ENCODE results near the gene TIMM23.
"Not testable (repeated sequence)": the region's sequence is repeated elsewhere in the genome, so short reads cannot be mapped to it uniquely, and the experiment has no call there.

Gene TIMM23

DNA sequence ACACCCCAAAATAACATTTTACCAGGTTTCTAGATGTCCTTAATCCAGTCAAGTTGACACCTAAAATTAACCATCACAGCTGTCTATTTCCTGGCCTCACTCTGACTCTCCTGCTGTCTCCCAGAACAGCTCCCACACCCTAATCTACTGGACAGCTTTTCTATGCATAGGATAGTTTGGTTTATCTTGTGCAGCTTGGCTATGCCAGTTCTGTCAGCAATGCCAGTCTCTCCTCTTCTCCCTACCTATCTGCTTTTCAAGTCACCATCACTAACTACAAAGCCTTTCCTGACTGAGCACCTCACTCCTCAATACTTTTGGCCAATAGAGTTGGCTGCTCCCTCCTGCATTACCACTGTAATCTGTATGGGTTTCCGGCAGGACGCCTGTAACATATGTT is 53.1 kb downstream of the TIMM23 start:
- no peak for DNase-seq

- no peak for DNase-seq
These were observed 53.8 kb downstream of the TIMM23 start for GRCh38 chr10:46026106-46026505.

DNA sequence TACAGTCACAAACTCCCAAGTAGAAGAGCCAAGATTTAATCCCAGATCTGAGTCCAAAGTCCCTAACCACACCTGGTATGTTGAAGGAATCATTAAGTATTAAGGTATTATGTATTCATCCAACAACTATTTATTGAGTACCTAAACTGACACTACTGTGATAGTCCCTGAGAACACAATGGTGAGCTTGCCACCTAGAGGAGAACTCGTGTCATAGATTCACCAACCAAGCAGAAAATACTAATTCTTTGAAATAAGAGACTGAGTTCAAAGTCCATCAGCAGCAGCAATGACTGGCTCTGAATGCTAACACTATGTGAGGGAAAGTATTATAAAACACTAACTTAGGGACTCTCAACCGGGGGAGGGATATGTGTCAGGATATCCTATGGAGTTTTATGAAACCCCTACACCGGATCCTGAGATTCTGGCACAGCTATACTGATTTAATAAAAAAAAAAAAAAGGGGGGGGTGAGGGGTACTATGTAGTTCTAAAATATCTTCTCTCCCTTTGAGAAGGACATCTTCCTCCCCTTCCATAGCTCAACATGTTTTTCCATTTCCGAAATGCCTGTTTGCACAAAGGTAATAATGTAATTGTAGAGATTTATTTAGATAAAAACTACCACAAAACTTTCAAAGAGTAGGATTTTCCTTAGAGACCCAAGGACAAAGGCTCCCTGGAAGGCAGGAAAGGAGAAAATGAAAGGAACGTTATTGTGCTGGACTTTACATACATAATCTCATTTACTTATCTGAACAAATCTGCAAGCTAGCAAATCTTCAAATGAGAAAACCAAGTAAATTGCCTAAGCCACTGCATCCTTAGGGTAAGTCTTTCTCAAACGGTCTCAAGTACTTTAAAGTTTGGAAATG is 56.5 kb downstream of the TIMM23 start:
- DNase-seq = no peak

DNA sequence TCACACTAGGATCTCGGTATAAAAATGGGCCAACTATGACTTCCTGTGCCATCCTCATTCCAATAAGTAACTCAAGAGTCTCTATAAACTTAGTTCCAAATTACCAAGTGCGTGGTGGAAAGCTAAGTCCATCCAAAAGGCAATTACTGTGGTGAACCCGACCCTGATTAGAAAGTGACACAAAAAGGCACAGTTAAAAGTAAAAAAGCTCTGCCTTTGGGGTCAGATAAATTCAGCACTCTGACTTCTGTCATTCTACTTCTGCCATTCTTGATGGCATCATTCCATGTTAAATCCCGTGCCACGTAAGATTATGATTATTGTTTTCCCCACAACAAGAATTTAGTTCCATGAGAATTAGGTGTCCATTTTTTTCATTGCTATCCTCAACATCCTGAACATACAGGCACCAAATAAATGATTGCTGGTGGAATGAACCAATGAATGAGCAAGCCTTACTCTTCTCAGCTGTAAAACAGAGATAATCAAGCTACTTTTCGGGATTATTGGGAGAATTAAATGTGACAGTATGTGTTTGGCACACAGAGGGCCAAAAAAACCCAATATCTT is 57.3 kb downstream of the TIMM23 start:
- DNase-seq = no peak

- peak; percentile 96 for DNase-seq
These were observed 58.0 kb downstream of the TIMM23 start, which contains the start of gene NCOA4 for GRCh38 chr10:46030091-46030937. TSS of gene NCOA4 (minus strand) at chr10:46030623. CDS start at chr10:46016680, 13,943 bp downstream.

DNA sequence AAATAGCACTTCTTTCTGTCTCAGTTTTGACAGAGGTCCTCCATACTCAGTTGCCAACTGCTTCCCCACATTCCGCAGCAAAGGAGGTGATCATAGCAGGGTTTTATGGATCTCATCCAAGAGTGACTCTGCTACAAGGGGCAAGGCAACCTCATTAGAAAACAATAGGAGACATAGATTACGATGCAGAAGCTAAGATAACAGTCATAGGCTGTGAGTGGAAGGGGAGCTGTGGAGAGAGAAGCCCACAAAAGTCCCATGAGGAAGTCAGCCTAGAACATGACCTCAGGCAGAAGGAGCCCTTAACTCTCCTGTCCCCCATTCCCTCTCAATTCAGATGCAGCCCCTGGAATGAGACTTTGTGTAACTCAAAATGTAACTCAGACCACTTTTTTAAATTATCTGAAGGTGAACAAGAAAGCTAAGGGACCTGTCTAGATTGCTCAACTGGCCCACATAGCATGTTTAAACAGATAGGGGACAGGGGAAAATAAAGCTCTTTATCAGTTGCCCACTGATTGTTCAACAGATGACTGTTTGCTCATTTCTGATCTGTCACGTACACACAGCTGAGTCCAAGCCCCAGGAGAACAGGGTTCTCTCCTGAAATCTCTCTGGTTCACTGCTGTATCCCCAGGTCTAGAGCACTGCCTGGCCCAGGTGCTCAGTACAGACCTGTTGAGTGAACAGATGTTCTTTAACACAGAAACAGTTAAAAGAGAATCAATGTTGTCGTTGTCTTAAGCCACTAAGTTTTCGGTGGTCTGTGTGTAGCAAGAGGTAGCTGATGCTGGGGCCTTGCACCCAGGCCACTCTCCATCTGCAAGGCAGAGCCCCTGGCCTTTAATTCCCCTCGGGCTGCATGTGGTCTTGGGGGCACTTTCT is 59.6 kb downstream of the TIMM23 start:
- DNase-seq = no peak

DNA sequence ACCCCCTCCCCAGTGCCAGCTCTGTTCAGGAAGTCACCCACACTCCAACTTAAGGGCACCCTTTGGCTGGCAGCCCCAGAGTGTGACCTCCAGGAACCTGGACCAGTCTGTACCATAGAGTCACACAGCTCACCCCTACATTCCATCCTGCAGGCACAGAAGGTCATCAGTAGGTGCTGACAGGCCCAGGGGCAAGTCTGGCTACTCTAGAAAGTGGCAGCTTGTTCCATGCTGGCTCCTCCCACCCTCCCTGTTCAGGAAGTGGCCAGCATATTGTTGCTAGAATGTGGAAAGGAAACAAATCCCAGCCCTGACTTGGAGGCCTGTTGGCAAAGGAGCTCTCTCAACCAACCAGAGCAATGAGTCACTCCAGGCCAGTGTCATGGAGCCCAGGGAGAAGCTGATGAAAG is 61.3 kb downstream of the TIMM23 start:
- no peak for DNase-seq

GRCh38 chr10:46035923-46036849 is 63.9 kb downstream of the TIMM23 start:
- DNase-seq = no peak

DNA sequence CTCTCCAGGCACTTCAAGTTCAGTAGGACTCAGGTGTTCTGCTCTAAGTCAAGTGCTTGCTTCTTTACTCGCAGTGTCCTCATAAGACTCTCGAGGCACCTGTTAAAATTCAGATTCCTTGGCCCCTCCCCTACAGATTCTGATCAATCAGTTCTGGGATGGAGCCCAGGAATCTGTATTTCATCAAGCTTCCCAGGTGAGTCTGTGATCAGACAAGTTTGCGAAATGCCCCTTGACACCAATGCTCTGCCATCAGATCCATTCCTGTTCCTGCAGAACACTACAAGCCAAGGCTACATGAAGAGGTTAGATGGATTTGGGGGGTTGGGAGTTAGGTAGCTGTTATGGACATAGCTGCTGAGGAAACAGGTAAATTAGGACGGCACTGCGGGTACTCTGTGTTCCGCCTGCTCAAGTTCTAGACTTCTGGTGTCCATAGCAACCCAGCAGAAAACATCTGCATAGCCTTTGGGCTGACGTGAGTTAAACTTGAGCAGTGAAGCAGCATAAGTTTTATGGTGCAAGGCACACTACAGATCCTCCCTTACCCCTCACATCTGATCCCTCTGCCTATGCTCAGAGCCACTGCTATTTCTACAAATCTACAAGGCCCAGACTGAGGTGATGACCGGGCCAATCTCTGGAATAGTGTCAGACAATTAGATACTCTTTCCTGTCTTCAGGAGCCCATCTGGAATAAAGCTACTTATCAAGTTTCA is 65.0 kb downstream of the TIMM23 start:
- no peak for DNase-seq

GRCh38 chr10:46040004-46040403 is 67.7 kb downstream of the TIMM23 start:
- DNase-seq = no peak

GRCh38 chr10:46042527-46042926 is 70.2 kb downstream of the TIMM23 start:
- no peak for DNase-seq

- no peak for DNase-seq
These were observed 74.0 kb downstream of the TIMM23 start, which contains the start of gene MSMB for GRCh38 chr10:46046261-46046660. TSS of gene MSMB (minus strand) at chr10:46046269. CDS start at chr10:46046237, 32 bp downstream.

DNA sequence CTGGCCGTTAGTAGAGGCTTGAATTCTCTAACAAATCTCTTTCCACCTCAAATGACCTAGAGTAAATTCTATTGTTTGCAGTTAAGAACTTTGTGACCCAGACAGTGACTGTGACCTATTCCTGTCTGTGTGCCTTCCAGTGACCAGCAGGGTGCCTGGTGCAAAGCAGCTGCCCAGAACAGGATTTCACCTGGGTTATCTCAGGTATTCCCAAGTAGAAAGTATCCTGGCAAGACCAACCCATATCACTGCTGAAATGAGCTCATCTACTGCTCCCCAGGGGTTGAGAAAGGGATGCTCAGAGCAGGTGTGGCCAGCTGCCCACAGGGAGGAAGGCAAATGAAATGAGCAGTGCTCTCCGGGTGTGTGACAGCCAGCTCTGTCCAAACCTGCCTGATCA is 75.9 kb downstream of the TIMM23 start:
- no peak for DNase-seq

DNA sequence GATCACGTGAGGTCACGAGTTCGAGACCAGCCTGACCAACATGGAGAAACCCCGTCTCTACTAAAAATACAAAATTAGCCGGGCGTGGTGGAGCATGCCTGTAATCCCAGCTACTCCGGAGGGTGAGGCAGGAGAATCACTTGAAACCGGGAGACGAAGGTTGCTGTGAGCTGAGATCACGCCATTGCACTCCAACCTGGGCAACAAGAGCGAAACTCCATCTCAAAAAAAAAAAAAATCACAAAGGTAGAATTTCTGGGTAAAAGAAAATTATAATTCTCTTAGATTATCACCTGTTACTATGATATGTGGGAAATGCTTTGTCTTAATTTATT is 77.2 kb downstream of the TIMM23 start:
- not testable (repeated sequence) for DNase-seq

DNA sequence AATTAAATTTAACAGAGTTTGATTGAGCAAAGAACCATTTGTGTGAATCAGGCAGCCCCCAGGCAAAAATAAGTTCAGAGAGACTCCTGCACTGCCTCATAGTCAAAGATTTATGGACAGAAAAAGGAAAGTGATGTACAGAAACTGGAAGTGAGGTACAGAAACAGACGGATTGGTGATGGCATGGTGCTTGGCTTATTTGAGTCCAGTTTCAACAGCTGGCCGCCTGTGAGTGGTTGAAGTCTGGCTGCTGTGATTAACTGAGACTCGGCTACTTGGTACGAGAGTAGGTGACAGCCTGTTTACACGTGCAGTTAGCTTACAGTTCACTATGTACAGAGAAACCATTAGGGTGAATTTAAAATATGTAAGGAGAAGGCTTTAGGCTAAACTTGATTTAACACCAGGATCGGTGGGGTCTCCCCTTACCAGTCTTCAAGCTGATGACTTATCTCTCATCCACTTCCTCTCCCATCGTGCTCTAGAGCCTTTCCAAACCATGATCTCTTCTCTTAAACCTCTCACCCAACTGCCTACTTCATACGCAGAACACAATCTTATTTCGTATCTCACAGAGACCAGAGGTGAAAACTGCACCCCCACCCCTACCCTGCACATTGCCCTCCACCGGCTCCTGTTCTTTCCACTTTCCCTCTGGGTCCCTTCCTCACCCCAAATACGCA is 78.8 kb downstream of the TIMM23 start:
- no peak for DNase-seq

- no peak for DNase-seq
These were observed 79.9 kb downstream of the TIMM23 start for GRCh38 chr10:46052057-46052790.

- DNase-seq = no peak
These were observed 80.6 kb downstream of the TIMM23 start for GRCh38 chr10:46052791-46053375.
